Upper lobe of left lung (tissue), 4 donors: ENCODE data around the gene DENND1B.

Experiments used
- CTCF ChIP-seq, 6 experiments: fragments of 450-650 bp in 4 of 6; fragments of 200-600 bp in 2 of 6; sonication (generic) in 2 of 6; IDR thresholded peaks; one replicate each; pipeline ENCODE4 v1.5.1; 2016 to 2019; ENCODE audit warnings: antibody characterized with exemption in 6 of 6
- EP300 ChIP-seq, 4 donors: sonication (generic); formaldehyde crosslinking; IDR thresholded peaks; one replicate each; pipeline ENCODE4 v1.5.1; 2017; ENCODE audit warnings: antibody characterized with exemption in 4 of 4, control low read depth in 2 of 4
- POLR2A ChIP-seq, 4 donors: fragments of 450-650 bp; IDR thresholded peaks; one replicate each; pipeline ENCODE4 v1.5.1; 2016 to 2017; ENCODE audit warnings: antibody characterized with exemption in 4 of 4, mild to moderate bottlenecking in 2 of 4

GRCh38 chr1:197471248-197471985, 303.9 kb downstream of the DENND1B start:
- TF ChIP-seq CTCF (IDR thresholded peaks at IDR 0.05) (no peak), POLR2A (IDR thresholded peaks at IDR 0.05) (no peak), EP300 (IDR thresholded peaks at IDR 0.05) (no peak)
